Right lobe of liver (tissue), 6 donors: ENCODE results near the gene BDH1. TPM values are rescaled to one million over a fixed set of nuclear protein-coding genes. Genes with fewer than 3 reads are reported as not detected.
A peak's percentile ranks its signal among the peaks of the same experiment; 100 is the strongest.

Experiments used
- ATAC-seq, 4 donors: fragments of 200-7000 bp; cut with Tn5 transposase; one replicate each; pipeline ENCODE4 v1.9.1; 2020; ENCODE audit warnings: mild to moderate bottlenecking in 4 of 4, moderate library complexity in 4 of 4
- DNase-seq, 3 donors: peaks; one replicate each; pipeline ENCODE4 v3.0.0-alpha.2; 2020
- H3K27ac ChIP-seq, 3 donors: fragments of 200-600 bp; one replicate each; pipeline ENCODE4 v1.8.0; 2022
- H3K27me3 ChIP-seq, 2 donors: fragments of 200-600 bp; one replicate each; pipeline ENCODE4 v1.8.0; 2022
- H3K36me3 ChIP-seq, 4 donors: fragments of 200-600 bp; sonication (generic) in 1 of 4; one replicate each; pipeline versions ENCODE4 v1.5.1 to v1.8.0; 2017 to 2022; ENCODE audit warnings: control low read depth in 1 of 4
- H3K4me1 ChIP-seq, 4 donors: fragments of 200-600 bp; sonication (generic) in 1 of 4; one replicate each; pipeline versions ENCODE4 v1.5.1 to v1.8.0; 2017 to 2022; ENCODE audit warnings: control low read depth in 1 of 4
- H3K4me3 ChIP-seq, 3 donors: fragments of 200-600 bp; one replicate each; pipeline ENCODE4 v1.8.0; 2022
- H3K9me3 ChIP-seq, 4 donors: fragments of 200-600 bp; sonication (generic) in 1 of 4; one replicate each; pipeline versions ENCODE4 v1.5.1 to v1.8.0; 2017 to 2022; ENCODE audit warnings: control low read depth in 1 of 4
- CTCF ChIP-seq, 4 donors: fragments of 200-600 bp in 3 of 4; fragments of 450-650 bp in 1 of 4; IDR thresholded peaks; one replicate each; pipeline versions ENCODE4 v1.5.1 to v1.8.0; 2016 to 2022; ENCODE audit warnings: antibody characterized with exemption in 4 of 4, mild to moderate bottlenecking in 2 of 4
- POLR2A ChIP-seq: fragments of 450-650 bp; IDR thresholded peaks from one replicate; pipeline ENCODE4 v1.6.1; 2017; ENCODE audit warnings: antibody characterized with exemption, mild to moderate bottlenecking
- WGBS: methylation state at CpG from one replicate; pipeline ENCODE4 v1.1.6; 2018; ENCODE audit warnings: low coverage, low lambda C conversion rate; ENCODE audit not compliant: insufficient coverage; ENCODE audit errors: missing lambda C conversion rate; 5-methylcytosine and 5-hydroxymethylcytosine counted together
- intact Hi-C, 2 donors: fragments of 100-400 bp; cut with DNase I; formaldehyde crosslinking; loops; one replicate each; pipeline versions ENCODE4 v1.11.2 to v1.14.1; 2022
- total RNA-seq, 6 experiments: library from RNA; depleted of rRNA in 2 of 6; stranded (reverse); fragments of >200 nt in 2 of 6; fragmentation: NEBNext Ultra II Directional in 3 of 6; extraction: Animal tissue kit (Norgen Biotek cat#: 25700) in 3 of 6; gene quantifications; one replicate each; pipeline versions ENCODE4 v1.1.0 to v1.2.4, GENCODE V29; 2016 to 2023
- donor health status: DM: no; HTN: yes; CAD: no.
- donor health status: DM: no; HTN: no; CAD: no.
- donor health status: DM: no; HTN: no; CAD: no.
- donor health status: DM: no; HTN: yes; CAD: no.
- donor health status: DM: no; HTN: yes; CAD: no.

BDH1 gene
- total RNA-seq, 6 experiments from 2014 or later = 65.5 to 366 (median 233) TPM

DNA sequence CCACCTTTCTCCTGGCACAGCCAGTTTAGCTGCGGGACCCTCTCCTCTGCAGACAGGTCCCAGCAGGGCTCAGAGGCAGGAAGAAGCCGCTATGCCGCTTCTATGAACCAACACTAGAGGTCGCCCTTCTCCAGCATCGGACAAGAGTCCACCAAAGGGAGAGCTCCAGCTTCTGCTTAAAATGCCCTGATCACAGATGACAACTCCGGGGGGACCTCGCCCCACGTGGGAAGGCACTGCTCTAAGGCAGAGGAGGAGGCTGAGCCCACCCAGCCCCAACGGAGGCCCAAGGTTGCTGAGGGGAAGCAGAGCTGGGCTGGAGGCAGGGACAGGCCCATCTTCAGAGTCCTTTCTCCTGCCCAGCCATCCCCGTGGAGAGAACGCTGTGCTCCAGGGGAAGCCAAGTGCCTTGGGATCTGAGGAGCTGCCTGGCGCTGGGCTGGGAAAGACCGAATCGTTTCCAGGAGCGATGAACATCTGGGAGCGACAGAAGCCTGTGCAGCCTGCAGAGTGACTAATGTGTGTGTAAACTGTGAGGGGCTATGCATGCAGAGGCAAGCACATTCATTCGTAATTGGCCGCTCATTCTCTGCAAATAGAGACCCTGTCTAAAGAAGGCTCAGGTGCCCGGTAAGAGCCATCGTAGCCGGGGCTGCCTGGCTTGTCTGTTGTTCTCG is 43.5 kb upstream of the BDH1 start:
- 19% methylated on average over 11 of the region's 22 CpGs for WGBS
- intact Hi-C loops = no loop called here
- ATAC-seq = peak; percentile 90 to 92 (median 92)
- Histone ChIP-seq H3K9me3 (no peaks in the 10 kb centered on the region), H3K4me1 (peaks cover 0 to 34% (median 13%) of the 10 kb centered on the region in 4 donors), H3K4me3 (no peak overlapping the region), H3K36me3 (no peaks in the 10 kb centered on the region), H3K27me3 (no peaks in the 10 kb centered on the region), H3K27ac (no peak overlapping the region)
- peak in 2 of 3 donors; percentile 56 to 78 for DNase-seq
- TF ChIP-seq CTCF (IDR thresholded peaks at IDR 0.05) (peak; percentile 74 to 96 (median 94)), POLR2A (no peak)

DNA sequence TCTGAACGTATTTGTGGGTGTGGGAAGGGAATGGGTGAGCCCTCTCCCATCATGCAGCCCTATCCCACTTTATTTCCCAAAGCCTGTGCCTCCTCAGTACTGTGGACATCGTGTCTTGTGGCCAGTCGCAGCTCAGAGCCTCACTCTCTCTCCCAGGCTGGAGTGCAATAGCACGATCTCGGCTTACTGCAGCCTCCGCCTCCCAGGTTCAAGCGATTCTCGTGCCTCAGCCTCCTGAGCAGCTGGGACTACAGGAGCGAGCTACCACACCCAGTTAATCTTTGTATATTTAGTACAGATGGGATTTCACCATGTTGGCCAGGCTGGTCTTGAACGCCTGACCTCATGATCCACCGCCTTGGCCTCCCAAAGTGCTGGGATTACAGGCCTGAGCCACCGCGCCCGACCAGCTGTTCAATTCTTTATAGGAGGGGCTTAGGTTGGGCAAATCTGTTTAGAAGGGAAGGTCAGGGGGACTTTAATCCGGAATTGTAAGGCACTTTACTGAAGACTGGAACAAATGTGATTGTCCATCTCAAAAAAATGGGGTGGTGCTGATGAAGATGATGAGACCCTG is 42.7 kb upstream of the BDH1 start:
- intact Hi-C loops = no loop called here
- ATAC-seq = no peak
- no peak overlapping the region for H3K27ac ChIP-seq

GRCh38 chr3:197597335-197597734 is 41.6 kb upstream of the BDH1 start:
- 25% methylated on average over 4 of the region's 4 CpGs for WGBS
- no peaks in the 10 kb centered on the region for H3K36me3 ChIP-seq
- no peak overlapping the region for H3K4me3 ChIP-seq
- H3K27ac ChIP-seq = peak overlapping the region in 1 of 3 donors; percentile 20
- TF ChIP-seq POLR2A (no peak), CTCF (IDR thresholded peaks at IDR 0.05) (no peak)
- no peak for DNase-seq
- H3K9me3 ChIP-seq = no peaks in the 10 kb centered on the region
- intact Hi-C loops = no loop called here
- ATAC-seq = peak; percentile 44 to 65 (median 56)
- H3K4me1 ChIP-seq = peaks cover 0 to 34% (median 11%) of the 10 kb centered on the region in 4 donors
- H3K27me3 ChIP-seq = no peaks in the 10 kb centered on the region

More for the DNA sequence above, 42.7 kb upstream of the BDH1 start:
- no peaks in the 10 kb centered on the region for H3K9me3 ChIP-seq
- 49% methylated on average over 7 of the region's 15 CpGs for WGBS
- no peak for DNase-seq
- H3K4me3 ChIP-seq = no peak overlapping the region
- TF ChIP-seq CTCF (IDR thresholded peaks at IDR 0.05) (no peak), POLR2A (no peak)
- H3K27me3 ChIP-seq = no peaks in the 10 kb centered on the region
- H3K4me1 ChIP-seq = peaks cover 0 to 27% (median 11%) of the 10 kb centered on the region in 4 donors
- no peaks in the 10 kb centered on the region for H3K36me3 ChIP-seq

- no peak for ATAC-seq
- Histone ChIP-seq H3K27me3 (no peaks in the 10 kb centered on the region), H3K9me3 (no peaks in the 10 kb centered on the region), H3K4me1 (peaks cover 0 to 49% (median 18%) of the 10 kb centered on the region in 4 donors), H3K27ac (no peak overlapping the region), H3K4me3 (no peak overlapping the region), H3K36me3 (no peaks in the 10 kb centered on the region)
- TF ChIP-seq POLR2A (no peak), CTCF (IDR thresholded peaks at IDR 0.05) (no peak)
- DNase-seq = no peak
- 73% methylated on average over 6 of the region's 12 CpGs for WGBS
- intact Hi-C loops = no loop called here
These were observed 39.9 kb upstream of the BDH1 start for GRCh38 chr3:197595470-197596185.
